D721Med (cell line): ENCODE data around the gene ZNF682.
"Not testable (repeated sequence)": the region's sequence is repeated elsewhere in the genome, so short reads cannot be mapped to it uniquely, and the experiment has no call there.

Experiments used
- DNase-seq: peaks from one replicate; pipeline ENCODE4 v3.0.0; 2011; ENCODE audit warnings: low spot score; ENCODE audit not compliant: insufficient read length
- FAIRE-seq: peaks from 2 replicates; lab custom pipeline; 2011; peaks lifted over from hg19 to GRCh38; lab: Jason Lieb, UNC
- TF ChIP-seq, protein P1 (sequence below): IDR thresholded peaks from 2 replicates; pipeline ENCODE4 v1.5.1; 2012; ENCODE audit warnings: mild to moderate bottlenecking, control low read depth; ENCODE audit not compliant: insufficient read depth; ENCODE audit errors: missing control alignments

Gene ZNF682

DNA sequence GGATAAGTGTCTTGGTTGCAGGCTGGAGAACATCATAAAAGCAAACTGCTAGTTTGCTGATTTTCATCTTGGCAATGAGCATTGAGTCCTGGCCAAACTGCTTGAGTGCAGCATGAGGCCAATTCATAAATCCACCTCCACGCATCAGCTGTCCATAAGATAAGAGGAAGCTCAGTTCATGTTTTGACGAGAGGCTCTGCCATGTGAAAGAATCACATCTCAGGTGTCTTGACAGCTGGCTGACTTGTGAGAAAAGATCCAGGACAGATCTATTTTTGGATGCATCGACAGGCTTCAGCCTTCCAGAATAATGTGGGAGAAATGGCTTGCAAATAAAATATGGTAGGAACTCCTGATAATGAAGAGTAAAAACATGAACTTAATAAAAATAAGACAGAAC is 5.4 kb upstream of the ZNF682 start:
- no peak for DNase-seq
- FAIRE-seq = no peak
- TF ChIP-seq, protein P1, sequence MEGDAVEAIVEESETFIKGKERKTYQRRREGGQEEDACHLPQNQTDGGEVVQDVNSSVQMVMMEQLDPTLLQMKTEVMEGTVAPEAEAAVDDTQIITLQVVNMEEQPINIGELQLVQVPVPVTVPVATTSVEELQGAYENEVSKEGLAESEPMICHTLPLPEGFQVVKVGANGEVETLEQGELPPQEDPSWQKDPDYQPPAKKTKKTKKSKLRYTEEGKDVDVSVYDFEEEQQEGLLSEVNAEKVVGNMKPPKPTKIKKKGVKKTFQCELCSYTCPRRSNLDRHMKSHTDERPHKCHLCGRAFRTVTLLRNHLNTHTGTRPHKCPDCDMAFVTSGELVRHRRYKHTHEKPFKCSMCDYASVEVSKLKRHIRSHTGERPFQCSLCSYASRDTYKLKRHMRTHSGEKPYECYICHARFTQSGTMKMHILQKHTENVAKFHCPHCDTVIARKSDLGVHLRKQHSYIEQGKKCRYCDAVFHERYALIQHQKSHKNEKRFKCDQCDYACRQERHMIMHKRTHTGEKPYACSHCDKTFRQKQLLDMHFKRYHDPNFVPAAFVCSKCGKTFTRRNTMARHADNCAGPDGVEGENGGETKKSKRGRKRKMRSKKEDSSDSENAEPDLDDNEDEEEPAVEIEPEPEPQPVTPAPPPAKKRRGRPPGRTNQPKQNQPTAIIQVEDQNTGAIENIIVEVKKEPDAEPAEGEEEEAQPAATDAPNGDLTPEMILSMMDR = no peak

DNA sequence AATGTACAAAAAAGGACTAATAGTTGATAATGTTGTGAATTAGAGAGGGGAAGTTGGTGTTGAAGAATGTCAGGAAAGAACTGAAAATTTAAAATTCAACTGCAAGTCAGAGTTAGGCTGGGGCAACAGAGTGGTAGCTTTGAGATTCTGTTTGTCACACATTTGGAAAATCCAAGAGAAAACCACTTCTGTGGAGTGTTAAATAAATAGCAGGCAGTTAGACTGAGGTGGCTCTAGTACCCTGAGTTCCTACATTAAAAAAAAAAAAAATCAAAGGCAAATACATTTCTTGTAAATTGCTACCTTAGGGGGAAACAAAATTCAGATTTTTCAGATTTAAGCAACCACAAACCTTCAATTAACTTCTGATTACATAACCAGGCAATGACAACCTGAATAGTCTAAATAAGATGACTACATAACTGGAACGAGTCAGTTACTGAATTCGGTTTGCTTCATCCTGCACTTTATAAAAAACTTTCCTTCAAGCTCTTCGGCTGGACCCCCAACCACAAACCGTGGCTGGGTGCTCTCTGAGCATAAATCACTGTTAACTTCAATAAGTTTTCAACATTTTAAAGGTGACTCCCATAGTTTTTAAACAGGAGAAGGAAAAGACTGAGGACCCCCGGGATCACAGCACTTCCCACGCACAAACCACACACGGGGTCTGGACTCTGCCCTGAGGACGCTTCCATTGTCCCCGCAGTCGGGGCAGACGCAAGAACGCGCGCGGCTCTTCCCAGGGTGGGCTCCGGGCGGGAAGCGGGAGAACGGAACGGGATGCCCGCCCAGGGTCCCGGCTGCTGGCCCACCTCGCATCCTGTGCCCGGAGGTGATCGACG is 725 bp downstream of the ZNF682 start:
- TF ChIP-seq, protein P1 = no peak
- FAIRE-seq (no peak), DNase-seq (no peak)

DNA sequence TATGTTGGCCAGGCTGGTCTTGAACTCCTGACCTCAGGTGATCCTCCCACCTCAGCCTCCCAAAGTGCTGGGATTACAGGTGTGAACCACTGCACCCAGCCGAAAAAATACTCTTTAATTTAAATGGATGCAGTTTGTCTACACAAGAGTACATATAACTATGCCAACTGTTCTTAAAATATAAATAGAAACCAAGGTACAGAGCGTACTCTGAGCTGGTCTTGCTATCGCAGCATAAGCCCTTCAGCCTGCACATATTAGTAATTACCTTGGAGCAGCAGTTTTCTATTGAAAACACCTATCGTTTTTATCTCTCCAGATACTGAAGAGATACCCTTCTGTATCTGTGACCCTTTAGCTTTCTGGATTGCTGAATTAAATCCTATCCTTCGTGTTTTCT is 3.4 kb downstream of the ZNF682 start:
- TF ChIP-seq, protein P1 = no peak
- no peak for FAIRE-seq
- DNase-seq = no peak

DNA sequence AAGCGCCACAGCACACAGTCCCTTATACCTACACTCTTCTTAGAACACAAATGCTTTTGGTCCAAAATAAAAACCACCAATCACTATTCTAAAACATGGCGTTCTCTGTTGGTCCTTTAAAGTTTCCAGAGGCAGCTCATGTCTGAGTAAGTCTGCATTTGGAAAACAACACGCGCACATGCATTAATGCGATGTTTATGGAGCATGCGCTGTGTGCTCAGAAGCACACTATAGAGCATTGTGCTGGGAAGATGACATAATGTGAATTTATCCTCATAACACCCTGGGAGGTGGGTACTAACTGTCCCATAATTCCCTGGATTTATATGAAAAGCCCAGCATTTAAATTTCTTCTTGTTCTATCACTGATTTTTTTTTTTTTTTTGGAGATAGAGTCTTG is 10.7 kb downstream of the ZNF682 start:
- TF ChIP-seq, protein P1 = no peak
- FAIRE-seq = no peak

DNA sequence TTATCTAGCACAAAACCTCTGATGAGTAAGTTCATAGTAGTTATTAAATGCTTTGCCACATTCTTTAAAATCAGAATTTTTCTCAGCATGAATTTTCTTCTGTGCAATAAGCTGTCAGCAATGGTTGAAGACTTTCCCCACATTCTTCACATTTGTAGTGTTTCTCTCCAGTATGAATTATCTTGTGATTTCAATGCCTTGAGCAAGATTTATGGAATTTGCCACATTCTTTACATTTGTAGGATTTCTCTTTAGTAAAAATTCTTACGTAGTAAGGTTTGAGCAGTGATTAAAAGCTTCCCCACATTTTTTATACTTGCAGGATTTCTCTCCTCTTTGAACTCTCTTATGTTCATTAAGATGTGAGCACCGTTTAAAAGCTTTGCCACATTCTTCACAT is 33.6 kb downstream of the ZNF682 start:
- no peak for FAIRE-seq
- no peak for DNase-seq
- TF ChIP-seq, protein P1 = no peak

More for the DNA sequence above, 10.7 kb downstream of the ZNF682 start:
- no peak for DNase-seq

DNA sequence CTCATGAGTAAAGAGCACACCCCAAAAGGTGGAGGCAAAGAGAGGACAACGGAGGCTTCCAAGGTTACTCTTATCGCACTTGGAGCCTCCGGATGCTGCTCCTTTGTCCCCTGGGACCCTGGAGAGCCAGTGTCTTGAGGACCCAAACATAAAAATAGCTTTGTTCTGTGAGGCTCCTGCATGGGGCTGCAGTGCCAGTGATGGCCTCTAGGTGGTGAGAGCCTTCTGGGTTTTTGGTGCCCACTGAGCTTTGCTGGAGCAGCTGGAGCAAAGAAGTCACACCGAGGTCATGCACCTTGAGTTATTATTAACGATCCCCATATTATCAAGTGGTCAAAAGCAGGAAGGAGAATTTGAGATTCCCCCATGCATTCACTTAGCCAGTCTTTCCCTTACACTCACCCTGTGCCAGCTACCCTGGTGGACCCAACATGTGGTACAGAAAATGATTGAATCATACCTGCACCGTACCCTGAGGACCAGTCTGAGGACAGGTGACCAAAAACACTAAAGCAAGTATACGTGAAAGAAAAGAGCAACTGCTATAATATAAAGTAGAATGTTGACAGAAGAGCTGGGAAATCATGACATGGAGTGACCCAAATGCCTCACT is 41.5 kb downstream of the ZNF682 start:
- TF ChIP-seq, protein P1 = peak; percentile 55
- FAIRE-seq (no peak), DNase-seq (no peak)

DNA sequence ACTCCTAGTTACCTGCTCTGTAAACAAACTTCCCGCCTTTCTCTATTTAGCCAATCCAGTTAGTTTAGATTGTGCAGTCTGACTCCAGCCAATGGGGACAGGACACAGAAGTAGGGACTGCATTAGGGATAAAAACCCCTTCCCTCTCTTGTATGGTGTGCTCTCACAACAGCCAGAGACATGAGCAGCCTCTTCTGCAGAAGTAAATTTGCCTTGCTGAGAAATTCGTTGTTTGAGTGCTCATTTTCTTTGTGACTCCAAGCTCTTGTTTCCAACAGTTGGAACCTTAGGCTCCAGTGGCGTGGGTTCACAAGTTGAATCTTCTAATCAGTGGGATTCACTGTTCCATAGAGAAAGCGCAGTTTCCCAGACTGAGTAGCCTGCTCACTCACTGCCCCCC is 72.4 kb downstream of the ZNF682 start:
- FAIRE-seq = no peak

DNA sequence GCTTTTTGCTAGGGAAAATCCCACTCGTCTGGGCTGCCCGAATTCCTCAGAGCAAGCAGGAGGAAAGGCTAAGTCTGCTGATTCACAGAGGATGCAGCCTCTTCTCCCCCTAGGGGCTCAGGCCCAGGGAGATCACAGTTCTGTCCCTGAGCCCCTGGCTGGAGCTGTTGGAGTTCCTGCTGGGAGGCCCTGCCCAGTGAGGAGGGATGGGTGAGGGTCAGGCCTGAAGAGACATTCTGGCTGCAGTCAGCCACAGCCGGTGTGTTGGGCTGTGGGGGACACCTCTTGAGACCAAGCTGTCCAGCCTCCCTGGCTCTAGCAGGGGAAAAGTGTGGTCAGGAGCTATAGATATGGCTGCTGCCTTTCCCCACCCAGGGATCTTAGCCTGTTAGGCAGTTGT is 73.2 kb downstream of the ZNF682 start:
- FAIRE-seq, DNase-seq: not testable (repeated sequence)

More for the DNA sequence above, 72.4 kb downstream of the ZNF682 start:
- TF ChIP-seq, protein P1 = no peak
- DNase-seq = no peak
